Measurements from ENCODE around the gene GINS1. TPM values are rescaled to one million over a fixed set of nuclear protein-coding genes. Genes with fewer than 3 reads are reported as not detected.

The GINS1 gene
- polyA plus RNA-seq, 1 experiment = 3.7 TPM

DNA sequence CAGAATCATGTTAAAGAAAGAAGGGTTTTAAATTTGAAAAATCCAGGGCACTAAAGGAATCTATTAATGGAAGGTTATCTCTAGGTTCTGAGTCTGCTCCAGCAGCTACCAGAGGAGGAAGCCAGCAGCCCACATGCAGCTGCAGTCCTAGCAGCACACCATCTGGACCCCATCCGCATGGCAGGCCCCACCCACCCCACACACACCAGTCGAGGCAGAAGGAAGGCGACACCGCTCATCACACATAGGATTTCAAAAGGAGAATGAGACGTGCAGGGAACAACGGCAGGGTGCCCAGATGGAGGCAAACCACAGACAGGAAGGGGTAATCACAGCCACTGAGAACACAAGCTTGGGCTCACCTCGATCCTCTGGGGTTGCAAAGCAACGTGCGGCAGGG, 78.9 kb downstream of the GINS1 start:
- H3K9me3 ChIP-seq (ENCODE audit: control insufficient read depth, insufficient read depth, low read length) = no peaks in the 10 kb centered on the region
- TF ChIP-seq, protein P1, sequence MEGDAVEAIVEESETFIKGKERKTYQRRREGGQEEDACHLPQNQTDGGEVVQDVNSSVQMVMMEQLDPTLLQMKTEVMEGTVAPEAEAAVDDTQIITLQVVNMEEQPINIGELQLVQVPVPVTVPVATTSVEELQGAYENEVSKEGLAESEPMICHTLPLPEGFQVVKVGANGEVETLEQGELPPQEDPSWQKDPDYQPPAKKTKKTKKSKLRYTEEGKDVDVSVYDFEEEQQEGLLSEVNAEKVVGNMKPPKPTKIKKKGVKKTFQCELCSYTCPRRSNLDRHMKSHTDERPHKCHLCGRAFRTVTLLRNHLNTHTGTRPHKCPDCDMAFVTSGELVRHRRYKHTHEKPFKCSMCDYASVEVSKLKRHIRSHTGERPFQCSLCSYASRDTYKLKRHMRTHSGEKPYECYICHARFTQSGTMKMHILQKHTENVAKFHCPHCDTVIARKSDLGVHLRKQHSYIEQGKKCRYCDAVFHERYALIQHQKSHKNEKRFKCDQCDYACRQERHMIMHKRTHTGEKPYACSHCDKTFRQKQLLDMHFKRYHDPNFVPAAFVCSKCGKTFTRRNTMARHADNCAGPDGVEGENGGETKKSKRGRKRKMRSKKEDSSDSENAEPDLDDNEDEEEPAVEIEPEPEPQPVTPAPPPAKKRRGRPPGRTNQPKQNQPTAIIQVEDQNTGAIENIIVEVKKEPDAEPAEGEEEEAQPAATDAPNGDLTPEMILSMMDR (IDR thresholded peaks at IDR 0.05; ENCODE audit: low read depth, low read length) = no peak
- no peak overlapping the region for H3K27ac ChIP-seq (ENCODE audit: low read depth, low read length)
- no peak overlapping the region for H3K4me3 ChIP-seq (ENCODE audit: low read depth, low read length)
- ChIA-PET POLR2A (no interaction called here), CTCF (no interaction called here)
- H3K27me3 ChIP-seq (ENCODE audit: control insufficient read depth, insufficient read depth, low read length) = no peaks in the 10 kb centered on the region
- DNase-seq (ENCODE audit: low read depth, low spot score) = peak; percentile 10

DNA sequence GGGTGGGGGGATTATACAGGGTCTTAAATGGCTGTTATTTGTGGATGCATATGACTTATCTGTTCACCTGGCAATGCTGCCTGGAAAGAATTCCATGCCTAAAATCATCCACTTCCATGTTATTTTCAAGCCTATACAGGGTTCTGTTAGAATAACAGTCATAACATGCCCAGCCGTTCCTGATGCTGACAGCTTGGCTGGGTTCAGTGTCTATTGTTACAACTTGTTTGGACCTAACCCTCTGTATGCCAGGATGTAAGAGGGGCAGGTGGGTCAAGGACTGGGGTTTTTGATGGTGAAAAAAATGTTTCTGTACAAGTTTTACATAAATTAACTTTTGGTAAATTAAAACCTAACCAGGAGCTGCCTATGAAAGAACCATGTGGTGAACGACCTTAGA, 79.8 kb downstream of the GINS1 start:
- Histone ChIP-seq H3K9me3 (ENCODE audit: control insufficient read depth, insufficient read depth, low read length) (no peaks in the 10 kb centered on the region), H3K4me3 (ENCODE audit: low read depth, low read length) (no peak overlapping the region), H3K27ac (ENCODE audit: low read depth, low read length) (no peak overlapping the region), H3K27me3 (ENCODE audit: control insufficient read depth, insufficient read depth, low read length) (no peaks in the 10 kb centered on the region)
- ChIA-PET POLR2A (no interaction called here), CTCF (no interaction called here)
- no peak for DNase-seq (ENCODE audit: low read depth, low spot score)
- TF ChIP-seq, protein P1 (IDR thresholded peaks at IDR 0.05; ENCODE audit: low read depth, low read length) = no peak

DNA sequence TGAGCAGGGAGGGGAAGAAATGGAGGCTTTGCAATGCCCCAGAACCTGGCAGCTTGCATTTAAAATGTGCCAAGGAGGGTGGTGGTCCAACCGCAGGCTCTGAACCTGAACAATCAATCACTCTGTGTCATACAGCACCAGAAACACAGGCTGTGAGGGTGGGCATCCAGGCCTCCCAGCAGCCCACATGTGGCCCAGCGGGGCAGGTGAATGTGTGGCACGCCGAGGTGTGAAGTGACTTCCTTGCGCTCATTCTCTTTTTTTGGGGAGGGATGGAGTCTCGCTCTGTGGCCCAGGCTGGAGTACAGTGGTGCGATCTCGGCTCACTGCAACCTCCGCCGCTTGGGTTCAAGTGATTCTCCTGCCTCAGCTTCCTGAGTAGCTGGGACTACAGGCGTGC, 80.5 kb downstream of the GINS1 start:
- H3K4me3 ChIP-seq (ENCODE audit: low read depth, low read length) = no peak overlapping the region
- ChIA-PET CTCF (no interaction called here), POLR2A (no interaction called here)
- no peak for DNase-seq (ENCODE audit: low read depth, low spot score)
- no peaks in the 10 kb centered on the region for H3K9me3 ChIP-seq (ENCODE audit: control insufficient read depth, insufficient read depth, low read length)
- H3K27ac ChIP-seq (ENCODE audit: low read depth, low read length) = no peak overlapping the region
- no peaks in the 10 kb centered on the region for H3K27me3 ChIP-seq (ENCODE audit: control insufficient read depth, insufficient read depth, low read length)
- TF ChIP-seq, protein P1 (IDR thresholded peaks at IDR 0.05; ENCODE audit: low read depth, low read length) = no peak

DNA sequence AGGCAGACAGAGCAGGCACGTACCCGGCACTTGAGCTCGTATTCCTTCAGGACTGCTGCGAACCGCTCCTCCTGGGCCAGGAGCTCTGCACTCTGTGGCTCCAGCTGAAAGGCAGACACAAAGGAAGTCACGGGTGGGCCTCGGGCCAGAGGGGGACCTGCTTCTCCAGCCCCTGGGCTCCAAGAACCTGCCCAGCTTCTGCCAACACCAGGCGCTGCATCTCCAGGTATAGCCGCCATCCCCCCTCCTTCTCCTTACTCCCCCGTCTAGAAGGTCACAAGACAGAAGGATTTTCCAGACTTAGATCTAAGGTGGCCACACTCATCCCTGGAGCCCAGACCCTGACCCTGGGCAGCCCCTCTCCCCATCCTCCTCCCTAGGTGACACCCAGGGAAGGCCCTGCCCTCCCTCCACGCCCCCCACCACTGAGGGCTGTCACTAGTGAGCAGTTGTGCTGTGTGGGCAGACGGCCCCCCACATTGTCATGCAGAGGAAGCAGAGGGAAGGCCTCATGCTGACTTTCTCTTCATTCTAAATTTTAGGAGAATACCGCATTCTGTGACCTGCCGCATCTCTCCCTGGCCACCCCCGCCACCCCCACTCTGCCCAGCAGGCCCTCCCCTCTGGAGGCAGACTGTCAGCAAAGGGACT, 81.9 kb downstream of the GINS1 start:
- Histone ChIP-seq H3K27ac (ENCODE audit: low read depth, low read length) (no peak overlapping the region), H3K27me3 (ENCODE audit: control insufficient read depth, insufficient read depth, low read length) (no peaks in the 10 kb centered on the region), H3K4me3 (ENCODE audit: low read depth, low read length) (no peak overlapping the region), H3K9me3 (ENCODE audit: control insufficient read depth, insufficient read depth, low read length) (no peaks in the 10 kb centered on the region)
- TF ChIP-seq, protein P1 (IDR thresholded peaks at IDR 0.05; ENCODE audit: low read depth, low read length) = no peak
- CTCF ChIA-PET = no interaction called here
- POLR2A ChIA-PET = no interaction called here
- DNase-seq (ENCODE audit: low read depth, low spot score) = no peak

DNA sequence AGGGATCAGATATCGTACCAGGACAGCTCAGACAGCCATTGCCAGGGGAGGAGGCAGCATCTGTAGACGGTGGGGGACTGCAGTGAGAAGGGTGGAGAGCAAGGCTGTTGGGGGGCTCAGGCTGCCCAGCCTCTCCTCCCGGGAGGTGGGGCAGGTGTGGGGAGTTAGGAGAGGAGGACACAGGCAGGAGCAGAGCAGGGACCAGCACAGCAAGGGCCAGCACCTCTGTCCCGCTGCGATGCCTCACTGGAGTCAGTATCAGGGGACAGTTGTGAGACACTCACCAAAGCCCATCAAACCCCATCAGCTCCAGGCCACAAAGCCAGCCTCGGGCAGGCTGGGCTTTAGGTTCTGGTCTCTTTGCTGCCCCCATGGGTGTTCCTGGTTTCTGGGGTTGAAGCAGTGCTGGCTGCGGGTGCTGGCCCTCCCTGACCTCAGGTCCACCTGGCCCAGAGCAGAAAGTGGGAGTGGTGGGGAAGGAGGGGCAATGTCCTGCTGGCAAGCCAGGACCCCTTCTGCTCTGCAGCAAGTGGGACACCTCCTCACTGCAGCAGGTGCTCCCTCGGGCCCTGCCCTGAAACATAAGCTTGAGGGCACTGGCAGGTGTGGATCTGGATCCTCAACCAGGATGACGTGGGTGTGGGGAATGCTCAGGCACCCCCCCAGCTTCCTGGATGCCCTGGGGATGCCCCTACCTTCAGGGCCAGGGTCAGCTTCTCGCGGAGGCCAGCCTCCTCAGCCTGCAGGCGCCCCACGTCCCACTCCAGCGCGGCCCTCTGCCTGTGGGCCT, 83.4 kb downstream of the GINS1 start:
- no peak overlapping the region for H3K27ac ChIP-seq (ENCODE audit: low read depth, low read length)
- CTCF ChIA-PET = no interaction called here
- H3K9me3 ChIP-seq (ENCODE audit: control insufficient read depth, insufficient read depth, low read length) = no peaks in the 10 kb centered on the region
- no peak overlapping the region for H3K4me3 ChIP-seq (ENCODE audit: low read depth, low read length)
- no peak for DNase-seq (ENCODE audit: low read depth, low spot score)
- no peaks in the 10 kb centered on the region for H3K27me3 ChIP-seq (ENCODE audit: control insufficient read depth, insufficient read depth, low read length)
- TF ChIP-seq, protein P1 (IDR thresholded peaks at IDR 0.05; ENCODE audit: low read depth, low read length) = no peak
- POLR2A ChIA-PET = no interaction called here
